ENCODE results near the gene CASKIN2. TPM values are rescaled to one million over a fixed set of nuclear protein-coding genes. Genes with fewer than 3 reads are reported as not detected.
A peak's percentile ranks its signal among the peaks of the same experiment; 100 is the strongest.
"Not testable (repeated sequence)": the region's sequence is repeated elsewhere in the genome, so short reads cannot be mapped to it uniquely, and the experiment has no call there.

The CASKIN2 gene
- total and polyA plus RNA-seq, 4 donors, result 2.3 to 12.1 (median 8.6) TPM

DNA sequence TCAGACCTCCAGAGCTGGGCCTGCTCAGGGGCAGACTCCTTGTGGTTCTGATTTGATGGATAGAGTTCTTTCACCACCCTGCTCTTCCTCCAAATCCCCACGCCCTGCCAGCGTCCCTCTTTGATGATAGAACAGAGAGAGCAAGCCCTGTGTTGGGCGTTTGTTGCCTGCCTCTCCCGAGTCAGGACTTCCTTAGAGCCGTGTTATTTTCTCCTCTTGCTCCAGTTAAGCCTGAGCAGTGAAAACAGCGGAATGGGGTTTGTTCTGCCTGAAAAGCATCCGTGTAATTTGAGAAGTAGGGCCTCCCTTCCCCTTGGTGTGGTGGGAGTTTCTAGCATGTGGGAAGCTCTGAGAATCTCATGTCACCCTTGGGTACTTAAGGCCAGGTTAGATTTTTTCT, 36.8 kb downstream of the CASKIN2 start:
- Histone ChIP-seq H3K27me3 (ENCODE audit: control insufficient read depth in 4 of 4, insufficient read depth in 4 of 4, low read length in 3 of 4) (no peaks in the 10 kb centered on the region), H3K4me1 (ENCODE audit: control insufficient read depth in 4 of 4, insufficient read depth in 4 of 4, low read length in 3 of 4) (peaks cover 0 to 24% (median 8%) of the 10 kb centered on the region in 4 donors), H3K9me3 (ENCODE audit: control insufficient read depth in 4 of 4, low read length in 3 of 4) (no peaks in the 10 kb centered on the region), H3K9ac (ENCODE audit: low read depth in 1 of 2, low read length in 2 of 2) (no peak overlapping the region), H3K4me3 (ENCODE audit: low read depth in 1 of 3, low read length in 3 of 3) (no peak overlapping the region), H3K36me3 (ENCODE audit: control insufficient read depth in 4 of 4, insufficient read depth in 3 of 4, low read depth in 1 of 4, low read length in 3 of 4) (no peaks in the 10 kb centered on the region), H3K27ac (ENCODE audit: low read depth in 1 of 2, low read length in 2 of 2) (peak overlapping the region in 1 of 2 donors; percentile 1)
- 78% methylated on average over 7 of the region's 7 CpGs for WGBS
- TF ChIP-seq NR2F2 (IDR thresholded peaks at IDR 0.05) (no peak), RXRA (IDR thresholded peaks at IDR 0.05) (no peak), TAF1 (conservative IDR thresholded peaks at IDR 0.05) (no peak), EGR1 (IDR thresholded peaks at IDR 0.05; ENCODE audit: low read depth in 2 of 2) (no peak), HNF4A (conservative IDR thresholded peaks at IDR 0.05) (no peak), SP1 (IDR thresholded peaks at IDR 0.05) (no peak), YY1 (IDR thresholded peaks at IDR 0.05) (no peak), RAD21 (IDR thresholded peaks at IDR 0.05) (no peak), HNF4G (IDR thresholded peaks at IDR 0.05) (no peak), FOXA1 (IDR thresholded peaks at IDR 0.05) (no peak), JUND (IDR thresholded peaks at IDR 0.05) (no peak), FOXA2 (IDR thresholded peaks at IDR 0.05) (no peak), GABPA (IDR thresholded peaks at IDR 0.05 in 1 of 2, conservative IDR thresholded peaks at IDR 0.05 in 1 of 2) (no peak)
- TF ChIP-seq, protein P1, sequence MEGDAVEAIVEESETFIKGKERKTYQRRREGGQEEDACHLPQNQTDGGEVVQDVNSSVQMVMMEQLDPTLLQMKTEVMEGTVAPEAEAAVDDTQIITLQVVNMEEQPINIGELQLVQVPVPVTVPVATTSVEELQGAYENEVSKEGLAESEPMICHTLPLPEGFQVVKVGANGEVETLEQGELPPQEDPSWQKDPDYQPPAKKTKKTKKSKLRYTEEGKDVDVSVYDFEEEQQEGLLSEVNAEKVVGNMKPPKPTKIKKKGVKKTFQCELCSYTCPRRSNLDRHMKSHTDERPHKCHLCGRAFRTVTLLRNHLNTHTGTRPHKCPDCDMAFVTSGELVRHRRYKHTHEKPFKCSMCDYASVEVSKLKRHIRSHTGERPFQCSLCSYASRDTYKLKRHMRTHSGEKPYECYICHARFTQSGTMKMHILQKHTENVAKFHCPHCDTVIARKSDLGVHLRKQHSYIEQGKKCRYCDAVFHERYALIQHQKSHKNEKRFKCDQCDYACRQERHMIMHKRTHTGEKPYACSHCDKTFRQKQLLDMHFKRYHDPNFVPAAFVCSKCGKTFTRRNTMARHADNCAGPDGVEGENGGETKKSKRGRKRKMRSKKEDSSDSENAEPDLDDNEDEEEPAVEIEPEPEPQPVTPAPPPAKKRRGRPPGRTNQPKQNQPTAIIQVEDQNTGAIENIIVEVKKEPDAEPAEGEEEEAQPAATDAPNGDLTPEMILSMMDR (IDR thresholded peaks at IDR 0.05; ENCODE audit: low read depth, low read length, missing input control), result no peak
- TF ChIP-seq, protein P2, sequence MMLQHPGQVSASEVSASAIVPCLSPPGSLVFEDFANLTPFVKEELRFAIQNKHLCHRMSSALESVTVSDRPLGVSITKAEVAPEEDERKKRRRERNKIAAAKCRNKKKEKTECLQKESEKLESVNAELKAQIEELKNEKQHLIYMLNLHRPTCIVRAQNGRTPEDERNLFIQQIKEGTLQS (IDR thresholded peaks at IDR 0.05), result no peak
- TF ChIP-seq, protein P3, sequence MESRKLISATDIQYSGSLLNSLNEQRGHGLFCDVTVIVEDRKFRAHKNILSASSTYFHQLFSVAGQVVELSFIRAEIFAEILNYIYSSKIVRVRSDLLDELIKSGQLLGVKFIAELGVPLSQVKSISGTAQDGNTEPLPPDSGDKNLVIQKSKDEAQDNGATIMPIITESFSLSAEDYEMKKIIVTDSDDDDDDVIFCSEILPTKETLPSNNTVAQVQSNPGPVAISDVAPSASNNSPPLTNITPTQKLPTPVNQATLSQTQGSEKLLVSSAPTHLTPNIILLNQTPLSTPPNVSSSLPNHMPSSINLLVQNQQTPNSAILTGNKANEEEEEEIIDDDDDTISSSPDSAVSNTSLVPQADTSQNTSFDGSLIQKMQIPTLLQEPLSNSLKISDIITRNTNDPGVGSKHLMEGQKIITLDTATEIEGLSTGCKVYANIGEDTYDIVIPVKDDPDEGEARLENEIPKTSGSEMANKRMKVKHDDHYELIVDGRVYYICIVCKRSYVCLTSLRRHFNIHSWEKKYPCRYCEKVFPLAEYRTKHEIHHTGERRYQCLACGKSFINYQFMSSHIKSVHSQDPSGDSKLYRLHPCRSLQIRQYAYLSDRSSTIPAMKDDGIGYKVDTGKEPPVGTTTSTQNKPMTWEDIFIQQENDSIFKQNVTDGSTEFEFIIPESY (IDR thresholded peaks at IDR 0.05), result no peak
- TF ChIP-seq, protein P4, sequence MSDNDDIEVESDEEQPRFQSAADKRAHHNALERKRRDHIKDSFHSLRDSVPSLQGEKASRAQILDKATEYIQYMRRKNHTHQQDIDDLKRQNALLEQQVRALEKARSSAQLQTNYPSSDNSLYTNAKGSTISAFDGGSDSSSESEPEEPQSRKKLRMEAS (IDR thresholded peaks at IDR 0.05), result no peak
- TF ChIP-seq, protein P5, sequence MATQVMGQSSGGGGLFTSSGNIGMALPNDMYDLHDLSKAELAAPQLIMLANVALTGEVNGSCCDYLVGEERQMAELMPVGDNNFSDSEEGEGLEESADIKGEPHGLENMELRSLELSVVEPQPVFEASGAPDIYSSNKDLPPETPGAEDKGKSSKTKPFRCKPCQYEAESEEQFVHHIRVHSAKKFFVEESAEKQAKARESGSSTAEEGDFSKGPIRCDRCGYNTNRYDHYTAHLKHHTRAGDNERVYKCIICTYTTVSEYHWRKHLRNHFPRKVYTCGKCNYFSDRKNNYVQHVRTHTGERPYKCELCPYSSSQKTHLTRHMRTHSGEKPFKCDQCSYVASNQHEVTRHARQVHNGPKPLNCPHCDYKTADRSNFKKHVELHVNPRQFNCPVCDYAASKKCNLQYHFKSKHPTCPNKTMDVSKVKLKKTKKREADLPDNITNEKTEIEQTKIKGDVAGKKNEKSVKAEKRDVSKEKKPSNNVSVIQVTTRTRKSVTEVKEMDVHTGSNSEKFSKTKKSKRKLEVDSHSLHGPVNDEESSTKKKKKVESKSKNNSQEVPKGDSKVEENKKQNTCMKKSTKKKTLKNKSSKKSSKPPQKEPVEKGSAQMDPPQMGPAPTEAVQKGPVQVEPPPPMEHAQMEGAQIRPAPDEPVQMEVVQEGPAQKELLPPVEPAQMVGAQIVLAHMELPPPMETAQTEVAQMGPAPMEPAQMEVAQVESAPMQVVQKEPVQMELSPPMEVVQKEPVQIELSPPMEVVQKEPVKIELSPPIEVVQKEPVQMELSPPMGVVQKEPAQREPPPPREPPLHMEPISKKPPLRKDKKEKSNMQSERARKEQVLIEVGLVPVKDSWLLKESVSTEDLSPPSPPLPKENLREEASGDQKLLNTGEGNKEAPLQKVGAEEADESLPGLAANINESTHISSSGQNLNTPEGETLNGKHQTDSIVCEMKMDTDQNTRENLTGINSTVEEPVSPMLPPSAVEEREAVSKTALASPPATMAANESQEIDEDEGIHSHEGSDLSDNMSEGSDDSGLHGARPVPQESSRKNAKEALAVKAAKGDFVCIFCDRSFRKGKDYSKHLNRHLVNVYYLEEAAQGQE (IDR thresholded peaks at IDR 0.05), result no peak
- no peak for DNase-seq (ENCODE audit: low spot score)

DNA sequence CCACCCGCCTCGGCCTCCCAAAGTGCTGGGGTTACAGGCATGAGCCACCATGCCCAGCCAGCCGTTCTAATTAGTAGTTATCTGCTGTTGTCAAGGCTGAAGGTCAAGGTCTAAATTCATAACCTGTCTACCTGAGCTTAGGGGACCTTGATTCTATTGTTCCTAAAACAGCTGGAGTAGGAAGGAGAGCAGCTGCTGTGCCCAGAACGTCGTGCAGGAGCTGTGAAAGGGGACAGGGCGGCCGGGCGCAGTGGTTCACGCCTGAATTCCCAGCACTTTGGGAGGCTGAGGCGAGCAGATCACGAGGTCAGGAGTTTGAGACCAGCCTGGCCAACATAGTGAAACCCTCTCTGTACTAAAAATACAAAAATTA, 37.9 kb downstream of the CASKIN2 start:
- H3K4me3 ChIP-seq (ENCODE audit: low read depth in 1 of 3, low read length in 3 of 3); H3K9me3 ChIP-seq (ENCODE audit: control insufficient read depth in 4 of 4, low read length in 3 of 4); H3K27ac ChIP-seq (ENCODE audit: low read depth in 1 of 2, low read length in 2 of 2); DNase-seq (ENCODE audit: low spot score); H3K27me3 ChIP-seq (ENCODE audit: control insufficient read depth in 4 of 4, insufficient read depth in 4 of 4, low read length in 3 of 4); H3K36me3 ChIP-seq (ENCODE audit: control insufficient read depth in 4 of 4, insufficient read depth in 3 of 4, low read depth in 1 of 4, low read length in 3 of 4); H3K9ac ChIP-seq (ENCODE audit: low read depth in 1 of 2, low read length in 2 of 2): not testable (repeated sequence)
- H3K4me1 ChIP-seq (ENCODE audit: control insufficient read depth in 4 of 4, insufficient read depth in 4 of 4, low read length in 3 of 4), result peaks cover 0 to 24% (median 8%) of the 10 kb centered on the region in 4 donors
- 82% methylated on average over 11 of the region's 11 CpGs for WGBS

Data from liver (tissue), 9 donors.